IMR-90 (cell line): Measurements from ENCODE around the gene FOSL1. TPM values are rescaled to one million over a fixed set of nuclear protein-coding genes. Genes with fewer than 3 reads are reported as not detected.

Source experiments
- ATAC-seq: fragments of 200-7000 bp; cut with Tn5 transposase; 2 replicates; pipeline ENCODE4 v1.9.1; 2020; ENCODE audit warnings: low read depth, mild to moderate bottlenecking, moderate library complexity
- BruUV-seq: library from RNA; stranded (reverse); fragments of 400-500 nt; replicated peaks from 2 replicates; lab custom pipeline; 2021; lab: Mats Ljungman, UMichigan
- CTCF ChIA-PET: fragments of 300-600 bp; formaldehyde crosslinking; extraction: SDS; loops from one replicate; lab custom pipeline; 2021; ENCODE audit warnings: antibody characterized with exemption; lab: Yijun Ruan, JAX
- POLR2A ChIA-PET: fragments of 300-600 bp; sonication (Branson Sonifier 250); formaldehyde crosslinking; loops from one replicate; lab custom pipeline; 2022; ENCODE audit warnings: antibody characterized with exemption; ENCODE audit not compliant: unreplicated experiment; lab: Charles Lee
- DNase-seq: peaks from one replicate; pipeline ENCODE4 v3.0.0; 2013
- H2AFZ ChIP-seq: replicated peaks from 2 replicates; pipeline ENCODE3; 2013; ENCODE audit warnings: low read length, mild to moderate bottlenecking; ENCODE audit not compliant: poor library complexity
- H2AK5ac ChIP-seq: 2 replicates; pipeline ENCODE4 v1.6.1; 2013; ENCODE audit warnings: low read depth, low read length, inconsistent platforms
- H2AK9ac ChIP-seq: replicated peaks from 2 replicates; pipeline ENCODE3; 2013; ENCODE audit warnings: mild to moderate bottlenecking, low read depth, low read length, moderate library complexity; ENCODE audit not compliant: poor library complexity
- H2BK120ac ChIP-seq: 2 replicates; pipeline ENCODE4 v1.6.1; 2013; ENCODE audit warnings: low read depth, low read length, inconsistent platforms
- H2BK15ac ChIP-seq: 3 replicates; pipeline ENCODE4 v1.6.1; 2013; ENCODE audit warnings: low read depth, low read length, inconsistent platforms
- H2BK20ac ChIP-seq: 2 replicates; pipeline ENCODE4 v1.6.1; 2013; ENCODE audit warnings: low read depth, mild to moderate bottlenecking, inconsistent platforms, low read length, moderate library complexity
- H2BK5ac ChIP-seq: 2 replicates; pipeline ENCODE4 v1.6.1; 2013; ENCODE audit warnings: mild to moderate bottlenecking, low read depth, low read length, inconsistent platforms; ENCODE audit not compliant: poor library complexity, severe bottlenecking
- H3K14ac ChIP-seq: replicated peaks from 2 replicates; pipeline ENCODE4 v1.6.1; 2013; ENCODE audit warnings: low read depth, low read length, inconsistent platforms
- H3K18ac ChIP-seq: 2 replicates; pipeline ENCODE4 v1.6.1; 2013; ENCODE audit warnings: low read depth, low read length, control low read depth
- H3K23ac ChIP-seq: 2 replicates; pipeline ENCODE4 v1.6.1; 2013; ENCODE audit warnings: low read depth, low read length, inconsistent platforms
- H3K27ac ChIP-seq: 2 replicates; pipeline ENCODE4 v1.5.1; 2013; ENCODE audit warnings: mild to moderate bottlenecking, control low read depth, low read length; ENCODE audit not compliant: insufficient read depth
- H3K27me3 ChIP-seq: 2 replicates; pipeline ENCODE4 v1.6.1; 2013; ENCODE audit warnings: low read length; ENCODE audit not compliant: control insufficient read depth, insufficient read depth
- H3K36me3 ChIP-seq: 2 replicates; pipeline ENCODE4 v1.6.1; 2013; ENCODE audit warnings: low read length, mixed read lengths; ENCODE audit not compliant: control insufficient read depth, insufficient read depth
- H3K4ac ChIP-seq: 2 replicates; pipeline ENCODE4 v1.6.1; 2013; ENCODE audit warnings: low read depth, low read length, inconsistent platforms
- H3K4me1 ChIP-seq: 2 replicates; pipeline ENCODE4 v1.6.1; 2013; ENCODE audit warnings: low read length, mixed read lengths; ENCODE audit not compliant: control insufficient read depth, insufficient read depth
- H3K4me2 ChIP-seq: 2 replicates; pipeline ENCODE4 v1.6.1; 2013; ENCODE audit warnings: low read depth, mild to moderate bottlenecking, control low read depth, low read length, moderate library complexity
- H3K4me3 ChIP-seq: 2 replicates; pipeline ENCODE4 v1.5.1; 2013; ENCODE audit warnings: low read depth, mild to moderate bottlenecking, control low read depth, low read length, moderate library complexity; ENCODE audit not compliant: insufficient read depth
- H3K56ac ChIP-seq: 2 replicates; pipeline ENCODE4 v1.6.1; 2013; ENCODE audit warnings: low read length, inconsistent platforms; ENCODE audit not compliant: insufficient read depth; ENCODE audit errors: extremely low read depth
- H3K79me1 ChIP-seq, 2 experiments: 2 replicates each; pipeline ENCODE4 v1.6.1; 2013; ENCODE audit warnings: low read length in 2 of 2, inconsistent platforms in 1 of 2, low read depth in 1 of 2
- H3K9ac ChIP-seq: 2 replicates; pipeline ENCODE4 v1.6.1; 2013; ENCODE audit warnings: low read depth, low read length, control low read depth
- H3K9me1 ChIP-seq: 2 replicates; pipeline ENCODE4 v1.6.1; 2013; ENCODE audit warnings: low read length, inconsistent platforms; ENCODE audit not compliant: insufficient read depth
- H3K9me3 ChIP-seq: 2 replicates; pipeline ENCODE4 v1.6.1; 2013; ENCODE audit warnings: low read length; ENCODE audit not compliant: control insufficient read depth, insufficient read depth
- H4K20me1 ChIP-seq: 2 replicates; pipeline ENCODE4 v1.6.1; 2013; ENCODE audit warnings: low read length, inconsistent platforms; ENCODE audit not compliant: insufficient read depth
- H4K5ac ChIP-seq: 2 replicates; pipeline ENCODE4 v1.6.1; 2013; ENCODE audit warnings: mild to moderate bottlenecking, low read depth, low read length, control low read depth
- H4K8ac ChIP-seq, 2 experiments: 2 replicates each; pipeline ENCODE4 v1.6.1; 2013; ENCODE audit warnings: low read depth in 2 of 2, low read length in 2 of 2, control low read depth in 1 of 2, inconsistent platforms in 1 of 2
- H4K91ac ChIP-seq: 2 replicates; pipeline ENCODE4 v1.6.1; 2013; ENCODE audit warnings: low read depth, low read length, inconsistent platforms; ENCODE audit not compliant: insufficient read depth
- BHLHE40 ChIP-seq: fragments of 150-350 bp; IDR thresholded peaks from 2 replicates; pipeline ENCODE4 v1.6.1; 2016; ENCODE audit warnings: mild to moderate bottlenecking, low read depth, low read length
- CEBPB ChIP-seq: IDR thresholded peaks from 2 replicates; pipeline ENCODE4 v1.6.1; 2012; ENCODE audit warnings: low read depth, low read length, improper control_type of control experiment
- CHD1 ChIP-seq: IDR thresholded peaks from 2 replicates; pipeline ENCODE4 v1.6.1; 2012; ENCODE audit warnings: low read depth, low read length, improper control_type of control experiment
- FOS ChIP-seq: fragments of 150-350 bp; IDR thresholded peaks from 2 replicates; pipeline ENCODE4 v1.6.1; 2016; ENCODE audit warnings: low read depth, low read length
- MAZ ChIP-seq: IDR thresholded peaks from 2 replicates; pipeline ENCODE4 v1.6.1; 2012; ENCODE audit warnings: low read depth, mild to moderate bottlenecking, low read length, improper control_type of control experiment, moderate library complexity, borderline replicate concordance
- MXI1 ChIP-seq: IDR thresholded peaks from 2 replicates; pipeline ENCODE4 v1.6.1; 2012; ENCODE audit warnings: low read depth, mild to moderate bottlenecking, low read length, moderate library complexity, borderline replicate concordance
- NFE2L2 ChIP-seq: fragments of 150-350 bp; IDR thresholded peaks from 2 replicates; pipeline ENCODE4 v1.6.1; 2016; ENCODE audit warnings: low read depth, mild to moderate bottlenecking, low read length
- POLR2A ChIP-seq: IDR thresholded peaks from 2 replicates; pipeline ENCODE4 v1.6.1; 2012; ENCODE audit warnings: mild to moderate bottlenecking, low read depth, low read length
- RAD21 ChIP-seq: IDR thresholded peaks from 2 replicates; pipeline ENCODE4 v1.6.1; 2012; ENCODE audit warnings: low read length, improper control_type of control experiment
- RCOR1 ChIP-seq: IDR thresholded peaks from 2 replicates; pipeline ENCODE4 v1.6.1; 2012; ENCODE audit warnings: mild to moderate bottlenecking, low read length, improper control_type of control experiment; ENCODE audit not compliant: insufficient replicate concordance
- RFX5 ChIP-seq: IDR thresholded peaks from 2 replicates; pipeline ENCODE4 v1.8.0; 2012; ENCODE audit warnings: low read depth, mild to moderate bottlenecking, low read length, moderate library complexity
- SMC3 ChIP-seq: fragments of 150-350 bp; IDR thresholded peaks from 2 replicates; pipeline ENCODE4 v1.6.1; 2016; ENCODE audit warnings: low read depth, mild to moderate bottlenecking, antibody characterized with exemption, low read length, moderate library complexity
- WGBS, 2 experiments: methylation state at CpG; one replicate each; pipeline versions ENCODE4 v1.1.5 to v1.1.7; 2013; ENCODE audit warnings: missing lambda C conversion rate in 2 of 2; ENCODE audit not compliant: insufficient read length in 1 of 2; ENCODE audit errors: extremely low coverage in 2 of 2; 5-methylcytosine and 5-hydroxymethylcytosine counted together
- dilution Hi-C: fragments of 300-500 bp; cut with HindIII; formaldehyde crosslinking; loops from one replicate; pipeline ENCODE4 v1.14.3; 2018; ENCODE audit warnings: low sequenced_read_pairs; ENCODE audit not compliant: unreplicated experiment
- in situ Hi-C: fragments of 300-500 bp; cut with MboI; formaldehyde crosslinking; loops from 3 replicates; pipeline ENCODE4 v1.14.3; 2019; ENCODE audit warnings: low sequenced_read_pairs, inconsistent platforms, mixed read lengths
- intact Hi-C: fragments of 100-400 bp; cut with micrococcal nuclease; formaldehyde crosslinking; loops from 2 replicates; pipeline ENCODE4 v1.10.0; 2022
- polyA plus RNA-seq, 3 experiments: library from polyadenylated mRNA; depleted of rRNA; stranded (reverse); fragments of >200 nt; gene quantifications; 2 replicates each; pipeline ENCODE4 v1.2.3, GENCODE V29; 2012; ENCODE audit warnings: low replicate concordance in 1 of 3
- total RNA-seq: library from RNA; depleted of rRNA; stranded (reverse); fragments of >200 nt; gene quantifications from 2 replicates; pipeline ENCODE4 v1.2.3, GENCODE V29; 2012
- TF ChIP-seq, protein P1 (sequence below): conservative IDR thresholded peaks from 2 replicates; pipeline ENCODE4 v1.5.1; 2012; ENCODE audit warnings: mild to moderate bottlenecking, low read depth, low read length, improper control_type of control experiment
- TF ChIP-seq, protein P2 (sequence below): fragments of 150-350 bp; IDR thresholded peaks from 2 replicates; pipeline ENCODE4 v1.6.1; 2017; ENCODE audit warnings: mild to moderate bottlenecking, antibody characterized with exemption, low read length, low read depth
- TF ChIP-seq, protein P3 (sequence below): fragments of 150-350 bp; IDR thresholded peaks from 2 replicates; pipeline ENCODE4 v1.6.1; 2016; ENCODE audit warnings: low read depth, mild to moderate bottlenecking, low read length, moderate library complexity, borderline replicate concordance

FOSL1 gene
- total and polyA plus RNA-seq, 2 of the 4 experiments (the other 2 are of a cell fraction), result 17.2 to 107 TPM

DNA sequence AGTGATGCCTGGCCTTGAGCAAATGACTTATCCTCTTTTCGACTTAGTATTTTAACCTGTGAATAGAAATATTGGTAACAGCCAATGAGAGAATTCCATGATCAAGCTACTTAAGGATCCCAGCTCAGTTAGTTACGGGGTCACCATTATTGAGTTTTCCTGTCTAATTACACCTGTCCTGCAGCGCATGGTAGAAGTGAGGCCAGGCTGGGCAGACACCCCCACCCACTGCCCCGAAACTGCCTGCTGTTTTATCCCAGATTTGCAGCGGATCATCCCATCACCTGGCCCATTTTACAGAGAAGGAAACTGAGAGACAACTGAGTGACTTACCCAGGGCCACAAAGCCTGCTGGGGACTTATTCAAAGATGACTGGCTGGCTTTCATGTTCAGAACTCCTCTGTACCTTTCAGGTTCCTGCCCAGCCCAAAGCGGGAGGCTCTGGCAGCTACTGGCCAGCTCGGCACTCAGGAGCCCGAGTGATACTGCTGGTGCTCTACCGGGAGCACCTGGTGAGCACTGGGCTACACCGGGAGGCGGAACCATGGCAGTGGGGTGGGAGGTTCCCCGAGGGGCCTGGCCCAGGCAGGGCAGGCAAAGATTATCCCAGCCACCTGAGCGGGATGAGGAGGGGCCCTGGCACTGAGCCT lies 38.5 kb downstream of the FOSL1 start:
- Histone ChIP-seq H3K36me3 (peaks cover 51% of the 10 kb centered on the region), H3K56ac (peak overlapping the region; percentile 60), H2BK120ac (no peak overlapping the region), H3K4me1 (peaks cover 7% of the 10 kb centered on the region), H3K4me3 (peak overlapping the region; percentile 95), H4K5ac (peak overlapping the region; percentile 68), H2BK15ac (0 out of 3 replicates have a peak overlapping the region, but pooled peaks have one; percentile 41), H3K4ac (peak overlapping the region; percentile 98), H4K20me1 (peaks cover 36% of the 10 kb centered on the region), H3K9me3 (no peaks in the 10 kb centered on the region), H3K9ac (peak overlapping the region; percentile 96), H3K79me1 (peaks cover 6 to 61% of the 10 kb centered on the region in 2 experiments; a peak in 3 of 4 replicates), H3K27me3 (no peaks in the 10 kb centered on the region), H3K14ac (peak overlapping the region; percentile 87), H2BK5ac (peak overlapping the region; percentile 90), H3K27ac (peak overlapping the region; percentile 89), H4K8ac (peak overlapping the region; percentile 94 to 99; a peak in 3 of 4 replicates), H2BK20ac (no peak overlapping the region), H3K23ac (peak overlapping the region; percentile 94), H3K9me1 (peaks cover 4% of the 10 kb centered on the region; the same call in 1 of the 2 replicates), H2AK9ac (peak overlapping the region; percentile 100), H3K18ac (no peak overlapping the region), H4K91ac (peak overlapping the region; percentile 98), H2AK5ac (peak overlapping the region; percentile 22; the same call in 1 of the 2 replicates), H3K4me2 (peak overlapping the region; percentile 89), H2AFZ (no peak overlapping the region)
- dilution Hi-C loops, result no loop called here
- intact Hi-C loops, result no loop called here
- DNase-seq, result no peak
- in situ Hi-C loops, result no loop called here
- ChIA-PET POLR2A (interaction anchor here (0.6 to 0.8 kb wide), 2 partner anchors 10 to 11 kb away, joined by 3 to 7 read pairs; no protein-coding TSS in a partner anchor), CTCF (no interaction called here)
- BruUV-seq, result no TSS peak
- WGBS, 2 experiments, result 87% methylated on average over 3 of the region's 13 CpGs; no CpG with 5 or more reads in 1 of the 2 experiments
- no peak for ATAC-seq
- TF ChIP-seq RFX5 (no peak), RCOR1 (no peak), CEBPB (no peak), CHD1 (no peak), NFE2L2 (no peak), RAD21 (no peak), BHLHE40 (no peak), POLR2A (no peak), FOS (no peak), MAZ (no peak), MXI1 (no peak), SMC3 (no peak)
- TF ChIP-seq, protein P1, sequence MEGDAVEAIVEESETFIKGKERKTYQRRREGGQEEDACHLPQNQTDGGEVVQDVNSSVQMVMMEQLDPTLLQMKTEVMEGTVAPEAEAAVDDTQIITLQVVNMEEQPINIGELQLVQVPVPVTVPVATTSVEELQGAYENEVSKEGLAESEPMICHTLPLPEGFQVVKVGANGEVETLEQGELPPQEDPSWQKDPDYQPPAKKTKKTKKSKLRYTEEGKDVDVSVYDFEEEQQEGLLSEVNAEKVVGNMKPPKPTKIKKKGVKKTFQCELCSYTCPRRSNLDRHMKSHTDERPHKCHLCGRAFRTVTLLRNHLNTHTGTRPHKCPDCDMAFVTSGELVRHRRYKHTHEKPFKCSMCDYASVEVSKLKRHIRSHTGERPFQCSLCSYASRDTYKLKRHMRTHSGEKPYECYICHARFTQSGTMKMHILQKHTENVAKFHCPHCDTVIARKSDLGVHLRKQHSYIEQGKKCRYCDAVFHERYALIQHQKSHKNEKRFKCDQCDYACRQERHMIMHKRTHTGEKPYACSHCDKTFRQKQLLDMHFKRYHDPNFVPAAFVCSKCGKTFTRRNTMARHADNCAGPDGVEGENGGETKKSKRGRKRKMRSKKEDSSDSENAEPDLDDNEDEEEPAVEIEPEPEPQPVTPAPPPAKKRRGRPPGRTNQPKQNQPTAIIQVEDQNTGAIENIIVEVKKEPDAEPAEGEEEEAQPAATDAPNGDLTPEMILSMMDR, result no peak
- TF ChIP-seq, protein P2, sequence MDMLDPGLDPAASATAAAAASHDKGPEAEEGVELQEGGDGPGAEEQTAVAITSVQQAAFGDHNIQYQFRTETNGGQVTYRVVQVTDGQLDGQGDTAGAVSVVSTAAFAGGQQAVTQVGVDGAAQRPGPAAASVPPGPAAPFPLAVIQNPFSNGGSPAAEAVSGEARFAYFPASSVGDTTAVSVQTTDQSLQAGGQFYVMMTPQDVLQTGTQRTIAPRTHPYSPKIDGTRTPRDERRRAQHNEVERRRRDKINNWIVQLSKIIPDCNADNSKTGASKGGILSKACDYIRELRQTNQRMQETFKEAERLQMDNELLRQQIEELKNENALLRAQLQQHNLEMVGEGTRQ, result no peak
- TF ChIP-seq, protein P3, sequence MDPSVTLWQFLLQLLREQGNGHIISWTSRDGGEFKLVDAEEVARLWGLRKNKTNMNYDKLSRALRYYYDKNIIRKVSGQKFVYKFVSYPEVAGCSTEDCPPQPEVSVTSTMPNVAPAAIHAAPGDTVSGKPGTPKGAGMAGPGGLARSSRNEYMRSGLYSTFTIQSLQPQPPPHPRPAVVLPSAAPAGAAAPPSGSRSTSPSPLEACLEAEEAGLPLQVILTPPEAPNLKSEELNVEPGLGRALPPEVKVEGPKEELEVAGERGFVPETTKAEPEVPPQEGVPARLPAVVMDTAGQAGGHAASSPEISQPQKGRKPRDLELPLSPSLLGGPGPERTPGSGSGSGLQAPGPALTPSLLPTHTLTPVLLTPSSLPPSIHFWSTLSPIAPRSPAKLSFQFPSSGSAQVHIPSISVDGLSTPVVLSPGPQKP, result no peak
